ENCODE results near the gene ZBP1.

The ZBP1 gene

DNA sequence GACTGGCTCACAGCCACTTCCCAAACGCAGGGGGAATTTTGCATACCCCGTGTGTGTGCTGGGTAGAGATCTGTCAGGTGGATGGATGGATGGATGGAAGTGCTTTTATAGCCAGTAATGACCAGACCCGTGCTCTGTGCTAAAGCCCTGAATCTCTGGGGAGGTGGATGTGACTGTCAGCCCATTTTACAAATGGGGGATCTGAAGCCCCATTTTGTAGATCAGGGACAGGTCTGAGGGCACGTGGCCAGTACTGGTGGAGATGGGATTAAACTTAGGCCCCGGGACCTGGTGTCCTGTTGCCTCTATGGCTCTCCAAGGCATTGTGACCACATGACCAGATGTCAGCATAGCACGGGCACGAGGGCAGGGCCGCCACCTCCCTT, 38.2 kb upstream of the ZBP1 start:
- no peak for DNase-seq

DNA sequence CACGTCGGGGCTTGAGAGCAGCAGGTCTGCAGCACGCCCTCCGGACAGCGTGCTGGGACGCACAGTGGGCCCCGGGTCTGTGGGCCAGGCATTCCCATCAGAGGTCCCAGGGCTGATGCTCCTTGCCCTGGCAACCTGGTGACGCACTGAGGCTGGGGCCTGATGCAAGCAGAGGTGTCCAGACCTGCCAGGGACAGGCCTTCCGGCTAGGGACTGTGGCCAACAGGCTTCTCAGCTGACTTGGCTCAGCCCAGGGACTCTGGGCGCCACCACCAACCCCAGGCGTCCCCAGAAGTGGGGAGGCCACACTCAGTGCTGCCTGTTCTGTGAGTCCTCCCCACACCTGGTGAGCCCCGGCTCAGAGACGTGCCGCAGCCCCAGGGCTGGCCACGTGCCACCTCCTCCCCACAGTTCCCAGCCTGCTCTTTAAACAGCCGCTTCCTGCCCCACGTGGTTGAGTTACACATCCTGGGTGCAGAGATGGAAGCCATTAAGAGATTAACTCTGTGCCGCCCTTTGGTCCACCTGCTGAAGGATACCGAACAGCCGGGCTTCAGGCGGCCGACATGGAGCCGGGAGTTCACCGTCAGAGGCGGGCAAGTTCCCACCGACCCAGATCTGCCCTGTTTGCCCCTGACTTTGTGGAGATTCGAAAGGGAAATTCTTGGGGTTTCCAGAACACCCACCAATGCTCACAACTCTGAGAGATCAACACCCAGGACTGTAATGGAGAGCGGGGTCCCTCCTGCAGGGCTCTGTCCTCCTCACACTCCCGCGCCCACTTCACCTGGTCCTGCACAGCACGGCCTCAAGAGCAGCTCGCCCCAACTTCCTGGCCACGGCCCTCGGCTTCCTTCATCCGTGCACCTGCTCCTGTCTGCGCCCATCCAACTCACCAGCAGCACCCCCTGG, 37.6 kb upstream of the ZBP1 start:
- DNase-seq = no peak

DNA sequence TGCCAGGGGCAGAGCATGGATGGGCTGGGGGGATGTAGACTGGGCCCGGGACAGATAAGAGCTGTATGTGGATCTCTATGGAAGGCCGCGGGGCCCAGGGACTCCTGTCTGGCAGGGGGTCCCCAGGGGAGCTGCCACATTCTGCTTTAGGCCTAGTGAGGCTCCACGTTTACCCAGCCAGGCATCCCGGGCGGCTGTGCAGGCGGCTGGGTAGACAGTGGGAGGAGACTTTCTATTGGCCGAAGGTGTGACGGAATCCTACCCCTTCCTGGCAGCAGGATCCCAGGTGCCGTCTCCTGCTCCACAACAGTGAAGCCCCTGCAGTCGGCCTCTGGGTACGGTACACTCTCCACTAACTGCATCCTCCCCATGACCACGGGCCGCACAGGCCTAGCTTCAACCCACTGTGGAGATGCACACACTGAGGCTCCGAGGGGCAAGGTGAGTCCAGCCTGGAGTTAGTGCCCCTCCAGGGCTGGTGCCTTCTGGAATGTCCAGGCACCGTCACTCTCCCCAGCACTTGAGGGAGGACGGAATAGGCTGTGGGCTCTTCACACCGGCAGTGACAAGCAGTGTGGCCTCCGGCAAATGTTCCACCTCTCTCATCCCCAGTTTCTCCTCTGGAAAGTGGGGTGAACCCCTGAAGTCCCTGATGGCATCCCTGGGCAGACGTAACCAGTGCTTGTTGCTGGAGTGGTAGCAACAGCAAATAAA, 36.8 kb upstream of the ZBP1 start:
- no peak for DNase-seq

DNA sequence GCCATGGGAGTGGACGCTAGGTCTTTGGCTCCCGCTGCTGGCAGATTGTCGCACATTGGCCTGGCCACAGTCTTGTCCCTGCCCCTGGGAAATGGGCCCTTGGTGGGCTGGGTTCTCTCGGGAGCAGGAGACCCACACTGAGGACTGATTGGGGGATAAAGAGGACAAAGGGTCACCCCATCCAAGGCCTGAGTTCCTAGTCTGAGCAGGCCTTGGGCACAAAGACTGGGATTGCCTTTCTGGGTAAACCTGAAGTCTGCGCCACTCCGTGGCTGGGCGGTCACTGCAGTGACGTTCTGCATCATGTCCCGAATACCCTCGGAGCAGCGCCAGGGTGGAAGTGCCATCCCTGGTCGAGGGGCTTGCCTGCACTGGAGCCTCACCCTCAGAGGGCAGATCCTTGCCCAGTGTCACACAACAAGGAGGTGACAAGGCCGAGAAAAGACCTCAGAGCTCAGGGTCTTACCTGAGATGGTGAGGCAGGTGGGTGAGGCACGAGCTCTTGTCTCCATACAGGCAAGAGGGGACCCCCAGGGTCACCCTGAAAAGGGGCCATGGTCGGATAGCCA, 36.1 kb upstream of the ZBP1 start:
- no peak for DNase-seq

DNA sequence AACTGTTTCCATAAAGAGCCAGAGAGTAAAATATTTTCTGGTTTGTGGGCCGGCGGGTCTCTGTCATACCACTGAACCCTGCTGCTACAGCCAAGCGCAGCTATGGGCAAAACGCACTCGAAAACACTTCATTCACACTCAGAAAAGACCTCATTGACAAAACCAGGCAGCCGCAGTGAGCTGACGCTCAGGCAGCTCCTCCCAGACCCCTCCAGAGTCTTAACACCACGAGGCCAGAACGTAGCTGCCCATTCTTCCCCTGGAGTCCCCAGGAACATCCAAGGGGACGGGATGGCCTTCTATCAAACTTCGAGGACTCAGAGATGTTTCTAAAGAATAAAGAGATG, 35.6 kb upstream of the ZBP1 start:
- DNase-seq = no peak

DNA sequence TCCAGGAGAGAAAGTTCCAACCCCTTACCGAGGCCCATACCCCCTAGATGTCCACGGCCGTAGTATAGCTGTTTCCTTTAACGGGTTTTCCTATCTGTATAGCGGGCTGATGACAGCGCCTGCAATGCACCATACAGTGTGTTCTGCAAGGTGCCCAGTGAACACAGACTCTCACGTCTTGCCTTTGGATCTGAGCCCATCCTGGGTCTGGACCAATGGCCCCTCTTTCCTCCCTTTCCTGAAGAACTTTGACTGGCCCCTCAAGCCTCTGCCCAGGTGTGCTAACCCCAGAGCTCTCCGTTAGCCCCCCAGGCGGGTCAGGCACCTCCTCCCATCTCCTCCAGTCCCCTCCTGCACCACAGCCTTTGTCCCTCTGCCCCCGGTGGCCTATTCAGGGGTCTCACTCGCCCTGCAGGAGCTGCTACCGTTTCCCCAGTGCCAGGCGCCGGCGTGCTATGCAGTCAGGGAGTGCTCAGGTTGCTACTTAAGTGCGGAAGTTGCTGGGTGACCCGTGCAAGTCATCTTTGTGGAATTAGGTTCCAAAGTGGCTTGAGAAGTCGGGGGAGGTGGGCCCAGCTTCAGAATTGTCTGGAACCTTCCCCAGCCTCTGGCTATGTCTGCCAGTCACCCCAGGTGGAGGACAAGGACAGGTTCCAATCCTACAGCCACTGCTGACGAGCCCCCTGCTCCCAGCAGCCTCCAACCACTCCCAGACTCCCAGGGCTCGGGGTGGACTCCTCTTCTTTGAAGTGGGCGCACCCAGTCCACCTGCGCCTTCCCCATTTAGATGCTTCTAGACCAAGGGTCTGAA, 35.0 kb upstream of the ZBP1 start:
- DNase-seq = no peak

DNA sequence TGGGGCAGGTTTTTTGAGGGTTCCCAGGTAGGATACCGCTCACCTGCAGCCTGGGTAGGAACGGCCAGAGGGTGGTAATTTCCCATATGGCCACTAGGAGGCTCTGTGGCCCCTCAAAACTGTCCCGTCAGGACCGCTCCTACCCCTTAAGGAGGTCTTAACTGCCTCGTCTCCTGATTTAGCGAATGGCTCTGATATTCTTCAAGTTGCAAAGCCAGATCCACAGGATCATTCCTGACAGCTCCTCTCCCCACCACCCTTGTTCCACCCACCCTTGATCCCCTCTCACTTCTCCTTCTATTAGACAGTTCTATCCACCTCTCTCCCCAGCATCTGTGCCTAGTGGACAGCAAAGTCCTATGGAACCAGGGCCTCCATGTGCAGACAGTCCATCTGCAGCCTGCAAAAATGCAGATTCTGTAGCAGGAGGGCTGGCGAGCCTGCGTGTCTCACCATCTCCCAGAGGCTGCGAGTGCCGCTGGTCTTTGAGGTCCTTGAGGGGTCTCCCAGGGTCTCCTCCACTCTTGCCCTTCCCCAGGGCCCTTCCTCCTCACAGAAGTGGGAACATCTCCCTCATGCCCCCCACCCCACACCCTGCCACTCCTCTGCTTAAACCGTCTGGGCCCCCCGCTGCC, 34.3 kb upstream of the ZBP1 start:
- DNase-seq = no peak

DNA sequence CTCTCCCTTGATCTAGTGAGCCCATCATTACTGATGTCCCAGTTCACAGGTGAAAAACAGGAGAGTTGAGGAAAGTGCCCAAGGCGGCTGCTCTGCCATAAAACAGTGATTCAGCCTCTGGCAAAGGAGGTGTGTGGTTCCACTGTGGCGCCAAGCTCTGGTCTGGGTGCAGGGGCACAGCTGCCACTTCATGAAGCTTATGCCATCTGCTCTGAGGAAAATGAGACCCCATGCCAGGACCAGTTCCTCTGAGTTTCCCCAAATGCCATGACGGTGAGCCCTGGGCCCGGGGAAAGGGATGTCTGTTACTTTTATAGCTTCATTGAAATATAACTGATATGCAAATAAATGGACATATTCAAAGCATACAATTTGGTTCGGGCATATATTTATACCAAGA, 33.7 kb upstream of the ZBP1 start:
- DNase-seq = no peak

DNA sequence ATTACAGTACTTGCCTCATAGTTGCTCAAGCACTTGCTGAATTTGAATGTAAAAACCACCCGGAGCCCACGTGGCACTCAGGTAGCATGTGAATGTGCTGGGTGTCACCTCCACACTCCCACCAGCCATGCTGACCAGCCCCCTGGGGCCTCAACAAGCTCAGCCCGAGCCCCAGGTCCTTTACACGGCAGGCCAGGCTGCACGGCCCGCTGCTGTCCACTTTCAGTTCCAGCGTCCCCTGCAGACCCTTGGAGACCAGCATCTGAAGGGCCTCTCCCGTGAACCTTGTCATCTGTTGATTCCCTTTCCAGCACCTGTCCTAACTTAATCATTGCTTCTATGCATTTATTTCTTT, 33.3 kb upstream of the ZBP1 start:
- no peak for DNase-seq

DNA sequence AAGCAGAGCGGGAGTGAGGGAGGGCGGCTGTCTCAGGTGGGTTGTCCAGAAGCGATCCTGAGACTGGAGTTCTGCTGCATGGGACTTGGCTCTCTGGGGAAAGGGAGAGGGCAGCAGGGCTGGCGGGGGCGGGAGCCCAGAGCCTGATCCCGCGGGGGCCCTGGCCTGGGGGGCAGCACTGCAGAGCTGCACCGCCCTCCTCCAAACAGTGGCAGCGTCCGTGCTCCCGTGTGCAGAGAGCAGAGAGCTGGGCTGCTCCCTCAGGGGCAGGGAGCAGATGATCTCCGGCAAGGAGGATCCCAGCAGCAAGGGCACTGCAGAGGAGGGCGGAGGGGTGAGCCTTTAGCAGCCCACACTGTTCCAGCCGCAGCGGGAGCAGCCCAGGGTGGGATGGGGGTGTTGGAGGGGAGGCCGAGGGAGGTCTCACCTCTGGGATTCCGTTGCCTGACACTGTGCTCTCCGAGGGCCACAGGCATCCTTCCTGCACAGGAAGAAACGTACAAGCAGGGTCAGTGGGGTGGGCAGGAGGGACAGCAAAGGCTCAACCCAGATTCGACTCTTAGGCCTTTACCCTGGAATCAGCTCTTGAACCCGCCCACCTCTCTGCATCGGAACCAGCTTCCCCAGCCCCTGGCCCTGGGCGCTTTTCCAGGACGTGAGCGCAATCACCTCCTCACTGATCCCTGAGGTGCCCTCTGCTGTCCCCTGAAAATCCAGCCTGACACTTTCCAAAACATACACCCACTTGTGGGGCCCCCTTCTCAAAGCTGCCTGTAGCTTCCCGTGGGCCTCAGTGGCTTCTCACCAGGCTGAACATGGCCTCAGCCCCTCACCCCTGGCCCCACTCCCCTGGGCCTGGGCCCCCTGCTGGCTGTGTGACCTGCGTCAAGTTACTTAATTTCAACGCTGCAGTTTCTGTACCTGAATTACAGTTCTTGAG, 32.6 kb upstream of the ZBP1 start:
- no peak for DNase-seq

DNA sequence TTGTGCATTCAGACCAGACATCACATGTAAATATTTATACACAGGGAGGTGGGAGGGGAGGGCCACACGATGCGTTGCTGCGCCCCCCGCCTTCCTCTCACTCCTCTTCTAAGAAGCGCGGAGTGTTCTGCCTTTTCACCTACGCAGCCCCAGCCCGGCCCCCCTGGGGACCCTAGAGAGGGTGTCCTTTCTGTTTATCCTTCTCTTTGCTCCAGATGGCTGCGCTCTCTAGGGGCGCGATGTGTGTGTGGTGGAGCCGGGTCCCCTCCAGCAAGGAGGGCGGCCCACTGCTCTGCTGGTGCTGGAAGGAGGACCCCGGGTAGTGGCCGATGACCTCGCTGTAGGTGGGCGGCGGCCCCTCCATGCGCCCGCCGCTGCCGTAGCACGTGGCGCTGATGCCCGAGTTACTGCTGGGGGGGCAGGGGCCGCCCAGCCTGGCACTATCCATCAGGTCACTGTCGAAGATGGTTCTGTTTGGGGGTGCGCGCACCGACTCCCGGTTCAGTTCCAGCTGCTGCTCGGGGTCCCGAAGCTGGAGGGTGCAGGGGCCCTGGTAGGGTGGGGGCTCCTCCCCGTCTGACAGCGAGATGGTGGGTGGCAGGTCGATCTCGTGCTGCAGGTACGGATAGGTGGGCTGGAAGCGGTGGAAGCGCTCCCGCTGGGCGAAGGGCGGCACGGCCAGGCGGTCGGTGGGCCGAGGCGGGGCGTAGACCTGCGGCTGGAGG, 31.8 kb upstream of the ZBP1 start:
- no peak for DNase-seq

DNA sequence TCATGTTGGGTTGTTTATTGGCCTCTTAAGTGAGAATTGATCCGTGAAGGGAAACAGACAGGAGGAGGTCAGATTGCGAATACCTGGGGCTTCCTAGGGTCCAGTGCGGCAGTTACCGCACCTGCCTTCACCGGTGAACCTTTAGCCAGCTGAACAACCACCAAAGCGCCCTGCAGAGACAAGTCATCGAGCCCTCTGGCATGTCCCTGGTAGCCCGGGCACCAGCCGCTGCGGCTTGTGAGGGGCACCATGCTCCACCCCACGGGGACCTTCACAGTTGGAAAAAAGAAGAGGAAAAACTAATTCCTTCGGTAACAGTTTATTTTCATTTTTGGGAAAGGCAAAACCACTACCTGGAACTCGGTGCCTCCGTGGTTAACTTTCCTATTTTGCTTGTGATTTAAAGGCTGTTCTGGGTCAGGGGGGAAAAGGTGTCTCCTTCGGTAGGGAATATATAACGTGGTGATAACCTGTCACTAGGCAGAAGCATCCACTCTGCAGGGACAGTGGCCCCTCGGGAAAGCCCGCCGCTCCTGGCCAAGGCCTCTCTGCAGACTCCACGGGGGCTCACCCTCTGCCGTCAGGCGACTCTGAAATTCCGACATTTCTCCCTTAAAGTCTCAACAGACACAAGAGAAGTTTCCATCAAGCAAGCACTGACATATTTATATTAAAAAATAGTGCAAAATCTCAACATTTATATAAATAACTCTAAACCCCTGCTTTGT, 30.7 kb upstream of the ZBP1 start:
- DNase-seq = no peak

DNA sequence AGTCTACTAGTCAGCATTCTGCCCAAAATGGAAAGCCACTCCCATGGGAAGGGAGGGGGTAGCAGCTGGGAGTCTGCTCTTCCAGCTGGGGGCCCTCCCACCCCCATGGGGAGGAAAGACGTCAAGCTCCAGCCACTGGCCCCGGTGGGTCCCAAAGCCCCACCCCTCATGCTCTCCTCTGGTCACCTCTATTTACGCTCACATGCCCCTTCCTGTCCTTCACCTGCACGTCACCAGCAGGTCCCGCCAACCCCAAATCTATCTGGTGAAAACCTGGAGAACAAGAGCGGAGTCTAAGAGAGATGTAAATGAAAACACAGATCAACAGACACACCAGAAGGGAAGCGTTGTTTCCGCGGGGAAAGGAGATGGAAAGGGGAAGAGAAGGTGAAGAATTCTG, 30.0 kb upstream of the ZBP1 start:
- no peak for DNase-seq

DNA sequence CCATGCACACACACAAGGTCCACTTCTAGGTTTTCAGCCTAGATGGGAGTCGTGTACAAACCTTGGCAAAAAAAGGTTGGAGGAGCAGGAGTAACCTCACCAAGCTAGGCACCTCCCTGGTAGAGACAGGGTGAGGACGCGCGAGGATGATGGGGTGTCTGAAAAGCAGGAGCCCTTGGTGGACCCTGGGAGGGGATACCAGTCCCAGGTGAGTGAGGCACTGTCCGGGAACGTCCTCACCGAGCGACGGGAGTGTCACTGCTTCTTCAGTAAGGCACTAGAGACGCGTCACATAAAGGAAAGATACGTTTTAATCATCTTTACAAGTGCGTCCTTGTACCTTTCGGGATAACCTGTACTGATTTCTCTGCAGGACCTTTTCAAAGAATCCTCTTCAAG, 29.4 kb upstream of the ZBP1 start:
- no peak for DNase-seq

DNA sequence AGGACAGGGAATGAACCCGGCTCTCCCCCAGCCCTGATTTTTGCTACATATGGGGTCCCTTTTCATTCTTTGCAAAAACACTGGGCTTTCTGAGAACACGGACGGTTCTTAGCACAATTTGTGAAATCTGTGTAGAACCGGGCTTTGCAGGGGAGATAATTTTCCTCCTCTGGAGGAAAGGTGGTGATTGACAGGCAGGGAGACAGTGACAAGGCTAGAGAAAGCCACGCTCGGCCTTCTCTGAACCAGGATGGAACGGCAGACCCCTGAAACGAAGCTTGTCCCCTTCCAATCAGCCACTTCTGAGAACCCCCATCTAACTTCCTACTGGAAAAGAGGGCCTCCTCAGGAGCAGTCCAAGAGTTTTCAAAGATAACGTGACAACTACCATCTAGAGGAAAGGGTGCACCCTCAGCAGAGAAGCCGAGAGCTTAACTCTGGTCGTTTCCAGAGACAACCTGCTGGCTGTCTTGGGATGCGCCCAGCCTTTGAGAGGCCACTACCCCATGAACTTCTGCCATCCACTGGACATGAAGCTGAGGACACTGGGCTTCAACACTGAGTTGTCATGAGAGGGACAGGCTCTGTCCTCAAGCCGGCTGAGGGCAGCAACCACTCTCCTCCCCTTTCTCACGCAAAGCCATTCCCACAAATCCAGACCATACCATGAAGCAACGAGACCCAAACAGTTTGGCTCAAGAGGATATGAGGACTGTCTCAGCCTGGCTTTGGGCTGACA, 28.8 kb upstream of the ZBP1 start:
- no peak for DNase-seq

DNA sequence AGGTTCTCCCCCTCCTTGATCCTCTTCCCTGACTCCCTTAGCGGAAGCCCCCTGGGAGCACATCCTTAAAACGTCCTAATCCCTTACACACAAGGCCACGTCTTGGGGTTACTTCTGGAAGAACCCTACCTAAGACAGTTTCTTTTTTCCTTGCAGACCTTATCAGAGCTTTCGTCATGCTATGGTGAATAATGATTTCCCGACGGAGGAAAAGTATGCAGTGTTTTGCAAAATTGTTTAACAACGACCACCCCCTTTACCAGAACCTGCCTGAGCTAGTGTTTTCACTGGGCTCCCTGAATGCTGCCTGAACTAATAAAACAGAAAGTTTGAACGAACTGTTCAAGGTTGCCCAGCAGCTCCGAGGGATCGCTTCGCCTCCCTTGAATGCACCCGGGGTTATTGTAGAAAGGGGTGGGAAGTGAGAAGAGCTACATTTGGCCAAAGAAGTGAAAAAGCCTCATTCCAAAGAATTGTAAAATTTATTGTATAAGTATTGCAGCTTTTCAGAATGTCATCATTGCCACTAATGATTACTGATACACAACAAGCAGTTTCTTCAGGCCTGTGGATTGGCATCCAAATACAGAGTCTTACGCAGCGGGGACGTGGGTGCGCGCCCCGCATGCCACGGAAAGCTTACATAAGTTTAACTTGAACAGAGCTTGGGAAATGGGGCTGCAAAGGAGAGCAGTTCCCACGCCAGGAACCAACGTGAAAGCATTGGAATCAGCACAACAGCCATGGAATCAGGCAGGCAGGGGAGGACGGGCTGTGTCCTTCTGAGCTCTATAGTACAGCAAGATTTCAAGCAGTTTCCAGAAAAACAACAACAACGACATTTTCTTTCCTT, 27.9 kb upstream of the ZBP1 start:
- DNase-seq = no peak

DNA sequence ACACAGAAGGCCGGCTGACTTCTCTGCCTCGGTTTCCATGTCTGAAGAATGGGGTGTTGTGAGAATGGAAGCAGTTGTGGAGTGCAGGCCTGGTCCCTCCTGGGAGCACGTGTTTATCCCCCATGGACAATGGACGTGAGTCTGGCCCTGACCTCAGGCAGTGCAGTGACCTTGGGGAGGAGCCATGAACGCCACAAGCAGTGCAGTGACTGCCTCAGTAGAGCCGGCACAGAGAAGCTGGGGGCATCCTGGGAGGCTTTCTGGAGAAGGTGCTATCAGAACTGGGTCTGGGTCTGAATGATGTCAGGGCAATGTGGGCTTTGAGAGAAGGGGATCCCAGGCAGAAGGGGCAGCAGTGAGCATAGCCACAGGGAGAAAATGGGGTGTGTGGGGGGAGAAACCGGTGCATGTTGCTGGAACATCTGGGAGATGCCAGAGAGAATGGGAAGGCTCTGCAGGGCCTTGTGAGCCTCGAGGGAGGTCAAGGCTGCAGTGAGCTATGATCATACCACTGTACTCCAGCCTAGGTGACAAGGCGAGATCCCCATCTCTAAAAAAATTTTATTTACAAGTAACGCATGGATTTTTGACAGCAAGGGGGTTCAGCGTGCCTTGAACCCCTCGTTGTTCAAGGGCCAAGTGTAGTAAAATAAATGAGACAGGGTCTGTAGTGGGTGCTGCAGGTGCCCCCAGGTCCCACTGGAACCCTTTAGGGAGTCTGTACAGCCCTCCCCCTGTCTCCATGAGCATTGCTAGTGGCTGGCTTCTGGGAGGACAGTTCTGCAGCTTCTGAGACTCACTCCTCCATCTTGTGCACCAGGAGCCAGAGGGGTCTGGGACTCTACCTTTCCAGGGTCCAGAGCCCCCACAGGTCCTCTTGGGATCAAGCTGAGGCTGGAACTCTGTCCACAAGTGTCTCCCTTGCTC, 27.0 kb upstream of the ZBP1 start:
- no peak for DNase-seq

DNA sequence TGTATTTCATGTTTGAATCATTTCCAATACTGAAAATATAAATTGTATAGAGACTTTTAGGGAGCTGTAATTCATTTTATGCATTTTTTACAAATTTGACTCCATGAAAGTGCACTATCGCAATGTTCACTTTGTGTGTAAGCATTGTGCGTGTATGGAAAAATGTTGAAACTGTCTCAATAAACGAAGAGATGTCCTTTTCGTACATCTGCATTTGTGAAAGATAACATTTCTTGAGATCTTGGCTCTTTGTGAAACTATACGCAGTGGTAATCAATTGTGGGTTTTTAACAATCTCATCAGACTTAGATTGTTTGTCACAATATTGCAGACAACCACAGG, 18.6 kb upstream of the ZBP1 start:
- DNase-seq = no peak

Data from NCI-H226 (cell line).